Neuronal stem cell (in vitro differentiated cells): Measurements from ENCODE around the gene FBXL7.

ENCODE experiments used
- DNase-seq: peaks from one replicate; pipeline ENCODE4 v3.0.0-alpha.2; 2013; ENCODE audit warnings: low spot score
- H2AFZ ChIP-seq: one replicate; pipeline ENCODE4 v1.6.1; 2013; ENCODE audit warnings: mild to moderate bottlenecking, low read length, inconsistent platforms
- H2AK5ac ChIP-seq: 2 replicates; pipeline ENCODE4 v1.6.1; 2013; ENCODE audit warnings: low read depth, mild to moderate bottlenecking, inconsistent platforms, low read length, moderate library complexity, mixed read lengths
- H2BK120ac ChIP-seq: 2 replicates; pipeline ENCODE4 v1.6.1; 2013; ENCODE audit warnings: low read depth, mild to moderate bottlenecking, inconsistent platforms, low read length, moderate library complexity, mixed read lengths
- H2BK12ac ChIP-seq: one replicate; pipeline ENCODE4 v1.6.1; 2013; ENCODE audit warnings: low read length, inconsistent platforms
- H2BK15ac ChIP-seq: 2 replicates; pipeline ENCODE4 v1.6.1; 2013; ENCODE audit warnings: mild to moderate bottlenecking, low read length, inconsistent platforms, mixed read lengths
- H2BK5ac ChIP-seq: one replicate; pipeline ENCODE4 v1.6.1; 2013; ENCODE audit warnings: inconsistent platforms, mild to moderate bottlenecking, low read length, moderate library complexity
- H3K14ac ChIP-seq: one replicate; pipeline ENCODE4 v1.6.1; 2013; ENCODE audit warnings: low read length, inconsistent platforms
- H3K18ac ChIP-seq: 2 replicates; pipeline ENCODE4 v1.6.1; 2013; ENCODE audit warnings: low read length, inconsistent platforms
- H3K23ac ChIP-seq: 2 replicates; pipeline ENCODE4 v1.6.1; 2013; ENCODE audit warnings: low read depth, mild to moderate bottlenecking, mixed read lengths, low read length, inconsistent platforms; ENCODE audit not compliant: poor library complexity
- H3K27ac ChIP-seq: replicated peaks from 3 replicates; pipeline ENCODE4 v1.5.1; 2013; ENCODE audit warnings: low read length, inconsistent platforms
- H3K27me3 ChIP-seq, 3 experiments: 2 replicates each; pipeline ENCODE4 v1.6.1; 2013; ENCODE audit warnings: low read length in 3 of 3, mild to moderate bottlenecking in 2 of 3, inconsistent platforms in 1 of 3, low read depth in 1 of 3, mixed read lengths in 1 of 3, moderate library complexity in 1 of 3; ENCODE audit not compliant: control insufficient read depth in 3 of 3, insufficient read depth in 3 of 3
- H3K36me3 ChIP-seq, 2 donors: replicated peaks in 1 of 2; 2 replicates each; pipeline ENCODE4 v1.6.1; 2013; ENCODE audit warnings: low read length in 2 of 2; ENCODE audit not compliant: control insufficient read depth in 2 of 2, insufficient read depth in 2 of 2
- H3K4ac ChIP-seq: 2 replicates; pipeline ENCODE4 v1.6.1; 2013; ENCODE audit warnings: inconsistent platforms, mild to moderate bottlenecking, low read length, moderate library complexity
- H3K4me1 ChIP-seq, 2 donors: 1 replicate in 1 of 2; 2 replicates in 1 of 2; pipeline ENCODE4 v1.6.1; 2013; ENCODE audit warnings: low read length in 2 of 2, low read depth in 1 of 2; ENCODE audit not compliant: control insufficient read depth in 2 of 2, insufficient read depth in 1 of 2
- H3K4me2 ChIP-seq: one replicate; pipeline ENCODE4 v1.6.1; 2013; ENCODE audit warnings: mild to moderate bottlenecking, low read length, inconsistent platforms; ENCODE audit not compliant: insufficient read depth, poor library complexity, severe bottlenecking
- H3K4me3 ChIP-seq, 2 donors: 2 replicates each; pipeline ENCODE4 v1.5.1; 2013; ENCODE audit warnings: low read length in 2 of 2, mild to moderate bottlenecking in 2 of 2, inconsistent platforms in 1 of 2, moderate library complexity in 1 of 2
- H3K79me1 ChIP-seq: one replicate; pipeline ENCODE4 v1.6.1; 2013; ENCODE audit warnings: low read depth, mild to moderate bottlenecking, inconsistent platforms, low read length, moderate library complexity
- H3K9ac ChIP-seq: one replicate; pipeline ENCODE4 v1.6.1; 2013; ENCODE audit warnings: mild to moderate bottlenecking, low read depth, low read length, inconsistent platforms; ENCODE audit not compliant: poor library complexity
- H3K9me3 ChIP-seq, 2 donors: replicated peaks in 1 of 2; 2 replicates each; pipeline versions ENCODE3 to v1.6.1; 2013; ENCODE audit warnings: low read length in 2 of 2, mild to moderate bottlenecking in 2 of 2, inconsistent platforms in 1 of 2, low read depth in 1 of 2, mixed read lengths in 1 of 2, moderate library complexity in 1 of 2; ENCODE audit not compliant: control insufficient read depth in 2 of 2, insufficient read depth in 1 of 2
- H4K8ac ChIP-seq: one replicate; pipeline ENCODE4 v1.6.1; 2013; ENCODE audit warnings: low read depth, mild to moderate bottlenecking, inconsistent platforms, low read length, moderate library complexity
- H4K91ac ChIP-seq: one replicate; pipeline ENCODE4 v1.6.1; 2013; ENCODE audit warnings: low read length, low read depth, mild to moderate bottlenecking, inconsistent platforms; ENCODE audit not compliant: poor library complexity
- WGBS, 2 donors: extraction: QIAGEN DNeasy Blood & Tissue Kit; methylation state at CpG; one replicate each; pipeline ENCODE4 v1.1.7; 2013; ENCODE audit warnings: missing lambda C conversion rate in 2 of 2, mixed read lengths in 1 of 2; ENCODE audit not compliant: insufficient read length in 2 of 2, insufficient replicate concordance in 1 of 2; ENCODE audit errors: extremely low coverage in 2 of 2; 5-methylcytosine and 5-hydroxymethylcytosine counted together

Gene FBXL7

DNA sequence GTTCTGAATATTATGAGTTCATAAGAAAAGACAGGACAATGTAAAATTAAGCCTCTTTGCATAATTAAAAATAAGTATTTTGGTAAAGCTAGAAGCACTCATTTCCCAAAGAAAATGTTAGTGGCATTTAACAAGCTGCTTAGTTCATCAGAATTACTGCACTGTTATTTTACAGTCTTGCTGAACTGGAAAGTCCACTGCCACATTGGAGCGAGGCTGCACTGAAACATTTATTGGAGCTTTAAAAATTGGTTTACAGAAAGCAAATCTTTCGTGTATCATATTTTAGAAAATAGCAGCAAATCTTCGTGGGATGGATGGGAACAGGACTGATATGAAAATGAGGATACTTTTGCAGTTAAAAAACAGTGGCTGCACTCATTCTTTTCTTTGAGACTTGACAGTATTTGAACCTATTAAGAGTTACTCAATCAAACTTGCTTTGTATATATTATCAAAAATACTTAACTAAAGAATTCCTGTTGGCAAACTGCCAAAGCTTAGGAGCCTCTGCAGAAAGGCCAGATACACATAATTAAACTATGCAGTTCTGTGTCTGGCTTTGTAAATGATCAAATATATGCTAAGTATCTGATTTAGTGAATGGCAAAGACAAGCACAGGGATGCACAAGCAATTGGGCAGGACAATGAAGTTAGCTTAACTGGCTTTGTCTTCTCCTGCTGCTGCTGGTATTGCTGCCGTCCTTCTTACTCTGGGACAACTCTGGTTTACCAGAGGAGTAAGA lies 16.5 kb upstream of the FBXL7 start:
- no peak for DNase-seq
- Histone ChIP-seq H3K4me3 (no peak overlapping the region), H3K14ac (no peak overlapping the region), H3K18ac (no peak overlapping the region), H3K27ac (no peak overlapping the region), H2BK5ac (no peak overlapping the region), H4K91ac (no peak overlapping the region), H3K23ac (no peak overlapping the region), H3K36me3 (no peaks in the 10 kb centered on the region), H3K4me2 (no peak overlapping the region), H3K27me3 (peaks cover 0 to 14% (median 0%) of the 10 kb centered on the region in 3 experiments), H3K9me3 (no peaks in the 10 kb centered on the region), H3K4ac (no peak overlapping the region), H3K4me1 (no peaks in the 10 kb centered on the region), H2BK120ac (no peak overlapping the region), H2BK12ac (no peak overlapping the region), H4K8ac (no peak overlapping the region), H3K9ac (no peak overlapping the region), H3K79me1 (no peaks in the 10 kb centered on the region), H2AFZ (no peak overlapping the region), H2AK5ac (no peak overlapping the region), H2BK15ac (no peak overlapping the region)
- no CpG with 5 or more reads among the region's 4 CpGs for WGBS, 2 donors

DNA sequence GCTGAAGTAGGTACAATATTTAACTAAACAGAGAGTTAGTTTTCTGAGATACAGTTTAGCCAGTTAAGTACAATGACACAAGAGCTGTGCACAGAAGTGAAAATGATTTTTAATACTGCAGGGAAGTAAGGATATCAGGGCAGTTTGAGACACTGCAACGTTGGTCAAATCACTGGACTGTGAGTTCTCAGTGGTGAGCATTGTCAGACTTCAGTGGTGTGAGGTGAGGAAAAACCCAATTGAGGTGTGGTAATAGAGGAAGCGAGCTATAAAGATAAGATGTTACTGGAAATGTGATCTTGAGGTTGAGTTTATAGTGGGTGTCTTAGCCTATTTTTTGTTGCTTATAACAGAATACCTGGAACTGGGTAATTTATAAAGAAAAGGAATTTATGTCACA lies 12.8 kb upstream of the FBXL7 start:
- no peak overlapping the region for H2BK5ac ChIP-seq

DNA sequence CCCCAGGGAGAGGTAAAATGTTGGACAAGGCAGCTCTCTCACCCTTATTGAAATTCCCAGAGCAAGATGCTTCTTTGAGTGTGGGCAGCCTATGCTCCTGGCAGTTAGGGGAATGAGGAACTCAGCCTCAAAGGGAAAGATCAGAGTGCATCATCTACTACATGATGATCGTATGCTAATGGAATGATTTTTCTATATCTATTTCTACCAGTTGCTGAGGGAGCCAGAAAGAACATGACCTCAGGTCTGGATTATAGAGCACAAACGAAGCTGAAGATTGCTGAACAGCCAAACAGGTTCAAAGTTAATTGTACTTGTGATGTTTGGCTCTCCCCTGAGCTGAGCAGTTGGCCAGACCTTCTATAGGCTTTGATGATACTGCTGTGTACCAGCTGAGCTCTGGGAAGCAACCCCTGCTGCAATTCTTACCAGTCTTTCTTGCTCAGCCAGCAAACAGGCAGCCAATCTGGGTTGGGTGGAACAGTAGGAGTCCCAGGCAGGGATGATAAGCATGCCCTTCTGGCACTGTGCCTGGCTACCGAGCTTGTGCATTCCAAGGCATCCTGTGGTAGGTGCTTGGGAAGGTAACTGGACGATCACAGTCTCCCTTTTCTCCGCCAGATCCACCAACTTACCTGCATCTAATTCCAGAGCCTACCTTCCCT lies 10.3 kb upstream of the FBXL7 start:
- Histone ChIP-seq H3K14ac (no peak overlapping the region), H3K23ac (no peak overlapping the region), H2BK120ac (no peak overlapping the region), H3K79me1 (no peaks in the 10 kb centered on the region), H2AK5ac (no peak overlapping the region), H3K18ac (no peak overlapping the region), H2BK15ac (no peak overlapping the region), H3K36me3 (no peaks in the 10 kb centered on the region), H2BK5ac (no peak overlapping the region), H2BK12ac (no peak overlapping the region), H3K4ac (no peak overlapping the region), H4K8ac (no peak overlapping the region), H3K9me3 (no peaks in the 10 kb centered on the region), H3K4me2 (no peak overlapping the region), H3K4me3 (no peak overlapping the region), H3K4me1 (no peaks in the 10 kb centered on the region), H3K9ac (no peak overlapping the region), H3K27me3 (peaks cover 0 to 31% (median 0%) of the 10 kb centered on the region in 3 experiments), H3K27ac (no peak overlapping the region), H4K91ac (no peak overlapping the region), H2AFZ (no peak overlapping the region)
- DNase-seq = no peak
- WGBS, 2 donors = no CpG with 5 or more reads among the region's 5 CpGs

More for the DNA sequence above, 12.8 kb upstream of the FBXL7 start:
- no peak overlapping the region for H2BK12ac ChIP-seq
- no peak overlapping the region for H3K23ac ChIP-seq
- H4K8ac ChIP-seq = no peak overlapping the region
- H3K9ac ChIP-seq = no peak overlapping the region
- no peak overlapping the region for H3K27ac ChIP-seq
- no peak for DNase-seq
- peaks cover 0 to 33% (median 0%) of the 10 kb centered on the region in 3 experiments for H3K27me3 ChIP-seq
- no peak overlapping the region for H3K4me3 ChIP-seq
- no peak overlapping the region for H2AK5ac ChIP-seq
- no peaks in the 10 kb centered on the region for H3K36me3 ChIP-seq
- no peak overlapping the region for H3K14ac ChIP-seq
- H3K79me1 ChIP-seq = no peaks in the 10 kb centered on the region
- no CpG with 5 or more reads among the region's 2 CpGs for WGBS, 2 donors
- H3K9me3 ChIP-seq = no peaks in the 10 kb centered on the region
- no peaks in the 10 kb centered on the region for H3K4me1 ChIP-seq
- H3K4ac ChIP-seq = no peak overlapping the region
- no peak overlapping the region for H4K91ac ChIP-seq
- H2AFZ ChIP-seq = no peak overlapping the region
- H2BK120ac ChIP-seq = no peak overlapping the region
- H3K18ac ChIP-seq = no peak overlapping the region
- H2BK15ac ChIP-seq = no peak overlapping the region
- no peak overlapping the region for H3K4me2 ChIP-seq

DNA sequence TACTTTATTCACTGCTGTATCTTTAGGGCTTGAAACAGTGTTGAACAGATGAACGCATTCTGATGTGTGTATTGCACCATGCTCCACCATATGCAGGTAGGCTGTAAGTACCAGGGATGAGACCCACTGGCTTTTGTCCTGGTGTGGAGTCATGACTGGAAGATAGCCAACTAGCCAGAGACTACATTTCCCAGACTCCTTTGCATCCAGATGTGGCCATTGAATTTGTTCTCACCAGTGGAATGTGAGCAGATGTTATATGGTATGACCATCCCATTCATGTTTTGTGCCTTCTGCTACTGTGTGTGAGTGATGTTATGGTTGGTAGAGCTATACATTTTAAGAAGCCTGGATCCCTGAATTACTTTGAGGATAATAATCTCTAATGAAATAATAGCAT lies 7.4 kb upstream of the FBXL7 start:
- Histone ChIP-seq H2BK5ac (no peak overlapping the region), H3K79me1 (no peaks in the 10 kb centered on the region), H3K36me3 (no peaks in the 10 kb centered on the region), H2AK5ac (no peak overlapping the region), H4K91ac (no peak overlapping the region), H3K4me3 (no peak overlapping the region), H4K8ac (no peak overlapping the region), H2BK120ac (no peak overlapping the region), H3K27ac (no peak overlapping the region), H2BK12ac (no peak overlapping the region), H3K4me1 (peaks cover 0 to 3% of the 10 kb centered on the region in 2 donors), H3K27me3 (peaks cover 0 to 54% (median 0%) of the 10 kb centered on the region in 3 experiments), H2AFZ (no peak overlapping the region), H3K23ac (no peak overlapping the region), H2BK15ac (no peak overlapping the region), H3K14ac (no peak overlapping the region), H3K4ac (no peak overlapping the region), H3K18ac (no peak overlapping the region), H3K9me3 (no peaks in the 10 kb centered on the region), H3K4me2 (no peak overlapping the region), H3K9ac (no peak overlapping the region)
- no CpG with 5 or more reads among the region's 1 CpG for WGBS, 2 donors
- no peak for DNase-seq
